ENCODE data around the gene FLOT2.

DNA sequence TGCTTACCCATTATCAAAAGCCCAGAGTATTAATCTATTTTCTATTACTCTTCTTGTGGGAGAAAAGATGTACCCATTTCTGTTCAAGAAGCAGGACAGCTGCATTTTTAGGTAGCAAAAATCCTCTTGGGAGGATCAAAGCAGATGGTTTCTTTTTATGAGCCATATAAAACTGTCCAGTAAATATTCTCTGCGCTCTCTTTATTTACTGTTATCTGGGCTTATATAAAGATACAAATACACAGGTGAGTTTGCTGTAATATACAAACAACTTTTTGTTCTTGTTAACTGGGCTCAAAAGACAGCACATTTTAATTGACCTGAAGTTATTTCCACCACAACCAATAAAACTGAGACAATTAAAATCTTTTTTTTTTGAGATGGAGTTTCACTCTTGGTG, 43.7 kb upstream of the FLOT2 start:
- no peak for TF ChIP-seq EZH2 (IDR thresholded peaks at IDR 0.05; ENCODE audit: borderline replicate concordance, insufficient read depth, low read depth, low read length, poor library complexity, severe bottlenecking)
- TF ChIP-seq CTCF (IDR thresholded peaks at IDR 0.05): no peak

All from B cell (primary cell).